NCI-H226 (cell line): ENCODE data around the gene CNOT2.
A peak's percentile ranks its signal among the peaks of the same experiment; 100 is the strongest.

Experiments
- DNase-seq: peaks from one replicate; pipeline ENCODE4 v3.0.0-alpha.2; 2015

Gene CNOT2

GRCh38 chr12:70242695-70243509 is at the start of gene CNOT2:
Gene CNOT2, plus strand, starts transcription at chr12:70243433. Its CDS starts 34,794 bp downstream, at chr12:70278227.
- DNase-seq, result peak; percentile 91

- DNase-seq, result no peak
Measured at GRCh38 chr12:70194076-70194475, 49.2 kb upstream of the CNOT2 start.

GRCh38 chr12:70196811-70197281 is 46.4 kb upstream of the CNOT2 start:
- no peak for DNase-seq

GRCh38 chr12:70197345-70197744 is 45.9 kb upstream of the CNOT2 start:
- no peak for DNase-seq

- no peak for DNase-seq
Measured at GRCh38 chr12:70213707-70214106, 29.5 kb upstream of the CNOT2 start.

- DNase-seq, result no peak
Measured at GRCh38 chr12:70214972-70215617, 28.1 kb upstream of the CNOT2 start.

- no peak for DNase-seq
Measured at GRCh38 chr12:70217416-70217815, 25.8 kb upstream of the CNOT2 start.

GRCh38 chr12:70221626-70222025 is 21.6 kb upstream of the CNOT2 start:
- no peak for DNase-seq

- no peak for DNase-seq
Measured at GRCh38 chr12:70227911-70228310, 15.3 kb upstream of the CNOT2 start.

GRCh38 chr12:70230934-70231606 is 12.2 kb upstream of the CNOT2 start:
- no peak for DNase-seq

GRCh38 chr12:70236990-70237389 is 6.2 kb upstream of the CNOT2 start:
- no peak for DNase-seq

- no peak for DNase-seq
Measured at GRCh38 chr12:70240673-70241072, 2.6 kb upstream of the CNOT2 start.

GRCh38 chr12:70241845-70242244 is 1.4 kb upstream of the CNOT2 start:
- DNase-seq, result no peak

- peak; percentile 48 for DNase-seq
Measured at GRCh38 chr12:70243510-70244371, 508 bp downstream of the CNOT2 start.

GRCh38 chr12:70244409-70244808 is 1.2 kb downstream of the CNOT2 start:
- DNase-seq, result no peak

- no peak for DNase-seq
Measured at GRCh38 chr12:70245458-70245857, 2.2 kb downstream of the CNOT2 start.

GRCh38 chr12:70246580-70246979 is 3.3 kb downstream of the CNOT2 start:
- DNase-seq, result no peak

GRCh38 chr12:70247653-70248199 is 4.5 kb downstream of the CNOT2 start:
- no peak for DNase-seq

GRCh38 chr12:70248876-70249275 is 5.6 kb downstream of the CNOT2 start:
- no peak for DNase-seq

GRCh38 chr12:70249903-70250302 is 6.7 kb downstream of the CNOT2 start:
- no peak for DNase-seq

- DNase-seq, result peak; percentile 46
Measured at GRCh38 chr12:70251226-70251625, 8.0 kb downstream of the CNOT2 start.

- no peak for DNase-seq
Measured at GRCh38 chr12:70251661-70252060, 8.4 kb downstream of the CNOT2 start.
